ENCODE data around the gene ZFP82. TPM values are rescaled to one million over a fixed set of nuclear protein-coding genes. Genes with fewer than 3 reads are reported as not detected.

ZFP82 gene
- 1 to 10 TPM; 1.1 to 4.1 (median 1.5) TPM for total RNA-seq

DNA sequence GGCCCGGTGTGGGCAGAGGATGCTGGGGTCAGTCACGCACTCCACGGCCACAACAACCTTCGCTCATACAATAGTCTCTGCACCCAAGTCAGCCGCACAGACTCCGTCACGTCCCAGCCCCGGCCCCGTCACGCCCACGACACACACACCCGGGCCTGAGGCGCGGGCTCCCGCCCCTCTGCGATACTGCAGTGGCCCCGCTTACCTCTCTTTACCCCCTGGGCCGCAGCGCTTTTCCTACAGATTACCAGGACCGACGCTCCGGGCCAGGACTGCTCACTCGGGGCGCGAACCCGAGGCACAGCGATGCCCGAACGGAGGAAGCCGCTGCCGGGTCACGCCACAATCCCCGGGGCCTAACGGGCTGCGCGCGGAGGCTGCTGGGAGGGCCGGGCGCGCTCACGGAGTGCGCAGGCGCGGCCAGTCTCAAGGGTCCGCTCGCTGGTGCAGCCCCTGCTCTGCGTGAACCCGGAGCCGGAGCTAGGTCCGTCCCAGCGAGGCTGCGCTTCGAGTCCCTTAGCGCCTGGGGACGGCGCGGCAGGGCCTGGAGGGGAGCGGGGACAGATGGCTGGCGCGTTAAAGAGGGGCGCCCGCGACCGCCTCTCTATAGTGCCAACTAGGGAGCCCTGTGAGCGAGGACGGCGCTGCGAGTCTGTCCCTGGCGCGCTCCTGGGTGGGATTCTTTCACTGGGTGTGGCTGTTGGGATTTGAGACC lies at the start of gene ZFP82:
ZFP82 (minus strand) TSS at position 358 of the 715 bp plus-strand sequence. CDS start 8,855 bp downstream, outside the sequence.
- TF ChIP-seq, protein P1, sequence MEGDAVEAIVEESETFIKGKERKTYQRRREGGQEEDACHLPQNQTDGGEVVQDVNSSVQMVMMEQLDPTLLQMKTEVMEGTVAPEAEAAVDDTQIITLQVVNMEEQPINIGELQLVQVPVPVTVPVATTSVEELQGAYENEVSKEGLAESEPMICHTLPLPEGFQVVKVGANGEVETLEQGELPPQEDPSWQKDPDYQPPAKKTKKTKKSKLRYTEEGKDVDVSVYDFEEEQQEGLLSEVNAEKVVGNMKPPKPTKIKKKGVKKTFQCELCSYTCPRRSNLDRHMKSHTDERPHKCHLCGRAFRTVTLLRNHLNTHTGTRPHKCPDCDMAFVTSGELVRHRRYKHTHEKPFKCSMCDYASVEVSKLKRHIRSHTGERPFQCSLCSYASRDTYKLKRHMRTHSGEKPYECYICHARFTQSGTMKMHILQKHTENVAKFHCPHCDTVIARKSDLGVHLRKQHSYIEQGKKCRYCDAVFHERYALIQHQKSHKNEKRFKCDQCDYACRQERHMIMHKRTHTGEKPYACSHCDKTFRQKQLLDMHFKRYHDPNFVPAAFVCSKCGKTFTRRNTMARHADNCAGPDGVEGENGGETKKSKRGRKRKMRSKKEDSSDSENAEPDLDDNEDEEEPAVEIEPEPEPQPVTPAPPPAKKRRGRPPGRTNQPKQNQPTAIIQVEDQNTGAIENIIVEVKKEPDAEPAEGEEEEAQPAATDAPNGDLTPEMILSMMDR (IDR thresholded peaks at IDR 0.05) = no peak
- no peak for TF ChIP-seq POLR2A (IDR thresholded peaks at IDR 0.05)
- WGBS, 2 donors = 1 to 2% methylated on average over 29 to 38 of the region's 70 CpGs
- intact Hi-C loops (cut with DNase I; ENCODE audit: low total_unique reads) = no loop called here
- peak within 1 kb of the TSS; percentile 51 for H3K4me3 ChIP-seq (ENCODE audit: low read depth, poor library complexity, severe bottlenecking)
- DNase-seq (ENCODE audit: low spot score in 2 of 2) = peak; percentile 22 to 92

DNA sequence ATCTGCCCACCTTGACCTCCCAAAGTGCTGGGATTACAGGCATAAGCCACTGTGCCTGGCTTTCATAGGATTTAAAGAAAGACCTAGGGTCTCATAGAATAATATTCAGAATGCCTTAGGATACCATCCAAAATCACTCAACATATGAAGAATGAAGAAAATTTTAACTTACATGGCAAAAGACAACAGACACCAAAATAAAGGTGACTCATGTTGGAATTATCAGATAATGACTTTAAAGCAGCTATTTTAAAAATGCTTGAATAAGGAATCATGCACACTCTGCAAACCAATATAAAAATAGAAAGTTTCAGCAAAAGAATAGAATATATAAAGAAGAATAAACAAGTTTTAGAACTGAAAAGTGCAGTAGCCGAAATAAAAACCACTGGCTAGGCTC lies 41.6 kb upstream of the ZFP82 start:
- 100% methylated on average over 1 of the region's 1 CpG for WGBS, 2 donors
- TF ChIP-seq POLR2A (IDR thresholded peaks at IDR 0.05) = no peak
- TF ChIP-seq, protein P1 (IDR thresholded peaks at IDR 0.05) = no peak
- intact Hi-C loops (cut with DNase I; ENCODE audit: low total_unique reads) = no loop called here
- DNase-seq (ENCODE audit: low spot score in 2 of 2) = no peak
- H3K4me3 ChIP-seq (ENCODE audit: low read depth, poor library complexity, severe bottlenecking) = no peak overlapping the region

DNA sequence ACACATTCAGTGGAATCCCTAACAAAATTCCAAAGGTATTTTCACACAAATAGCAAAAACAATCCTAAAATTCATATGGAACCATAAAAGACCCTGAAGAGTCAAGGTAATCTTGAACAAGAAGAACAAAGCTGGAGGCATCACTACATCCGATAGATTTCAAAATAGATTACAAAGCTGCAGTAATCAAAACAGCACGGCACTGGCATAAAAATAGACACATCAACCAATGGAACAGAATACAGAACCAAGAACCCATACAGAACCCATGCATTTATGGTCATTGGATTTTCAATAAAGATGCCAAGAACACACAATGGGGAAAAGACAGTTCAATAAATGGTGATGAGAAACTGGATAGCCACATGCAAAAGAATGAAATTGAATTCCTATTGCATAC lies 38.4 kb upstream of the ZFP82 start:
- WGBS, 2 donors = 93 to 98% methylated on average over 2 of the region's 2 CpGs
- intact Hi-C loops (cut with DNase I; ENCODE audit: low total_unique reads) = no loop called here
- no peak overlapping the region for H3K4me3 ChIP-seq (ENCODE audit: low read depth, poor library complexity, severe bottlenecking)
- DNase-seq (ENCODE audit: low spot score in 2 of 2) = no peak
- TF ChIP-seq, protein P1 (IDR thresholded peaks at IDR 0.05) = no peak
- no peak for TF ChIP-seq POLR2A (IDR thresholded peaks at IDR 0.05)

DNA sequence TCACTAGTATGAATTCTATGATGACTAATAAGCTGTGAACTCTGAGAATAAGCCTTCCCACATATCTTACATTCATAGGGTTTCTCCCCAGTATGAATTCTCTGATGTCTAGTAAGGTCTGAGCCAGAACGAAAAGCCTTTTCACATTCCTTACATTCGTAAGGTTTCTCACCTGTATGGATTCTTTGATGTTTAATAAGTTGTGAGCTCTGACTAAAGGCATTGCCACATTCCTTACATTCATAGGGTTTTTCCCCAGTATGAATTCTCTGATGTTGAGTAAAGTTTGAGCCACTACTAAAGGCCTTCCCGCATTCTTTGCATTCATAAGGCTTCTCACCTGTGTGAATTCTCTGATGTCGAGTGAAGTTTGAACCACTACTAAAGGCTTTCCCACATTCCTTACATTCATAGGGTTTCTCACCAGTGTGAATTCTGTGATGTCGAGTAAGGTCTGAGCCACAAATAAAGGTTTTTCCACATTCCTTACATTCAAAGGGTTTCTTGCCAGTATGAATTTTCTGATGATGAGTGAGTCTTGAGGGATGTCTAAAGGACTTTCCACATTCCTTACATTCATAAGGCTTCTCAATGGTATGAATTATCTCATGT lies 30.7 kb upstream of the ZFP82 start:
- DNase-seq (ENCODE audit: low spot score in 2 of 2) = no peak
- 97 to 98% methylated on average over 5 of the region's 5 CpGs for whole genome bisulfite sequencing, 2 donors
- TF ChIP-seq POLR2A (IDR thresholded peaks at IDR 0.05) = no peak
- intact Hi-C loops (cut with DNase I; ENCODE audit: low total_unique reads) = no loop called here
- peak overlapping the region; percentile 9 for H3K4me3 ChIP-seq (ENCODE audit: low read depth, poor library complexity, severe bottlenecking)

DNA sequence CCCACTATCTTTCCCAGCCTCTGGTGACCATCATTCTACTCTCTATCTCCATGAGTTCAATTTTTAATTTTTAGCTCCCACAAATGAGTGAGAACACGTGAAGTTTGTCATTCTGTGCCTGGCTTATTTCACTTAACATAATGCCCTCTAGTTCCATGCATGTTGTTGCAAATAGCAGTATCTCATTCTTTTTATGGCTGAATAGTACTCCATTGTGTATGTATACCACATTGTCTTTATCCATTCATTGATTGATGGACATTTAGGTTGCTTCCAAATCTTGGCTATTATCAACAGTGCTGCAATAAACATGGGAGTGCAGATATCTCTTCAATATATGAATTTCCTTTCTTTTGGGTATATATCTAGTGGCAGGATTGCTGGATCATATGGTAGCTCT lies 22.9 kb upstream of the ZFP82 start:
- intact Hi-C loops (cut with DNase I; ENCODE audit: low total_unique reads) = no loop called here
- TF ChIP-seq, protein P1 (IDR thresholded peaks at IDR 0.05) = no peak
- no peak for TF ChIP-seq POLR2A (IDR thresholded peaks at IDR 0.05)
- 68 to 81% methylated on average over 1 of the region's 1 CpG for WGBS, 2 donors
- H3K4me3 ChIP-seq (ENCODE audit: low read depth, poor library complexity, severe bottlenecking) = no peak overlapping the region
- DNase-seq (ENCODE audit: low spot score in 2 of 2) = no peak

DNA sequence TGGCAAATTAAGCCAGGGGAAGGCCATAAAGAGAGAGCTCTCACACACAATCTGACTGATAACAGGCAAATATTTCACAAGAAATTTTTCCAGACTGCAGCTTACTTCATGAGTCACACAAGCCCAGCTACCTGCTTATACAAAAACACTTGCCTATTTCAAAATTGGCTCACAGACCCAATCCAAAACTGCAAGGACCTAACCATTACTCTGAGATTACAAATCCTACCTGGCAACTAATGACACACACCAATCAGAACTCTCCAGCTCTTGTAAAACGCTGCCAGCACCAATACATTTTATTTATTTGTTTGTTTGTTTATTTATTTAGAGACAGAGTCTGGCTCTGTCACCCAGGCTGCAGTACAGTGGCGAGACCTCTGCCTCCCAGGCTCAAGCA lies 18.1 kb upstream of the ZFP82 start:
- intact Hi-C loops (cut with DNase I; ENCODE audit: low total_unique reads) = no loop called here
- WGBS, 2 donors = 44 to 54% methylated on average over 2 of the region's 2 CpGs
- TF ChIP-seq, protein P1 (IDR thresholded peaks at IDR 0.05) = no peak
- no peak for TF ChIP-seq POLR2A (IDR thresholded peaks at IDR 0.05)

More for the DNA sequence above, 18.1 kb upstream of the ZFP82 start:
- H3K4me3 ChIP-seq (ENCODE audit: low read depth, poor library complexity, severe bottlenecking) = no peak overlapping the region
- no peak for DNase-seq (ENCODE audit: low spot score in 2 of 2)
